G401.6 (cell line): Measurements from ENCODE around the gene PCDHGB3.
A peak's percentile ranks its signal among the peaks of the same experiment; 100 is the strongest.
"Not testable (repeated sequence)": the region's sequence is repeated elsewhere in the genome, so short reads cannot be mapped to it uniquely, and the experiment has no call there.

Experiments used
- FAIRE-seq: peaks from 2 replicates; lab custom pipeline; 2012; peaks lifted over from hg19 to GRCh38; lab: Jason Lieb, UNC

PCDHGB3 gene

DNA sequence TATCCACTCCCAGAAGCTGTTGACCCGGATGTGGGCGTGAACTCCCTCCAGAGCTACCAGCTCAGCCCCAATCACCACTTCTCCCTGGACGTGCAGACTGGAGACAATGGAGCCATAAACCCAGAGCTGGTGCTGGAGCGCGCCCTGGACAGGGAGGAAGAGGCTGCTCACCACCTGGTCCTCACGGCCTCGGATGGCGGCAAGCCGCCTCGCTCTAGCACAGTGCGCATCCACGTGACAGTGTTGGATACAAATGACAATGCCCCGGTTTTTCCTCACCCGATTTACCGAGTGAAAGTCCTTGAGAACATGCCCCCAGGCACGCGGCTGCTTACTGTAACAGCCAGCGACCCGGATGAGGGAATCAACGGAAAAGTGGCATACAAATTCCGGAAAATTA lies 23.2 kb downstream of the PCDHGB3 start:
- no peak for FAIRE-seq

DNA sequence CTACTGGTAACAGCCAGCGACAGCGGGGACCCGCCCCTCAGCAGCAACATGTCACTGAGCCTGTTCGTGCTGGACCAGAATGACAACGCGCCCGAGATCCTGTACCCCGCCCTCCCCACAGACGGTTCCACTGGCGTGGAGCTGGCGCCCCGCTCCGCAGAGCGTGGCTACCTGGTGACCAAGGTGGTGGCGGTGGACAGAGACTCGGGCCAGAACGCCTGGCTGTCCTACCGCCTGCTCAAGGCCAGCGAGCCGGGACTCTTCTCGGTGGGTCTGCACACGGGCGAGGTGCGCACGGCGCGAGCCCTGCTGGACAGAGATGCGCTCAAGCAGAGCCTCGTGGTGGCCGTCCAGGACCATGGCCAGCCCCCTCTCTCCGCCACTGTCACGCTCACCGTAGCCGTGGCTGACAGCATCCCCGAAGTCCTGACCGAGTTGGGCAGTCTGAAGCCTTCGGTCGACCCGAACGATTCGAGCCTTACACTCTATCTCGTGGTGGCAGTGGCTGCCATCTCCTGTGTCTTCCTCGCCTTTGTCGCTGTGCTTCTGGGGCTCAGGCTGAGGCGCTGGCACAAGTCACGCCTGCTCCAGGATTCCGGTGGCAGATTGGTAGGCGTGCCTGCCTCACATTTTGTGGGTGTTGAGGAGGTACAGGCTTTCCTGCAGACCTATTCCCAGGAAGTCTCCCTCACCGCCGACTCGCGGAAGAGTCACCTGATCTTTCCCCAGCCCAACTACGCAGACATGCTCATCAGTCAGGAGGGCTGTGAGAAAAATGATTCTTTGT lies 24.6 kb downstream of the PCDHGB3 start:
- FAIRE-seq, result not testable (repeated sequence)

DNA sequence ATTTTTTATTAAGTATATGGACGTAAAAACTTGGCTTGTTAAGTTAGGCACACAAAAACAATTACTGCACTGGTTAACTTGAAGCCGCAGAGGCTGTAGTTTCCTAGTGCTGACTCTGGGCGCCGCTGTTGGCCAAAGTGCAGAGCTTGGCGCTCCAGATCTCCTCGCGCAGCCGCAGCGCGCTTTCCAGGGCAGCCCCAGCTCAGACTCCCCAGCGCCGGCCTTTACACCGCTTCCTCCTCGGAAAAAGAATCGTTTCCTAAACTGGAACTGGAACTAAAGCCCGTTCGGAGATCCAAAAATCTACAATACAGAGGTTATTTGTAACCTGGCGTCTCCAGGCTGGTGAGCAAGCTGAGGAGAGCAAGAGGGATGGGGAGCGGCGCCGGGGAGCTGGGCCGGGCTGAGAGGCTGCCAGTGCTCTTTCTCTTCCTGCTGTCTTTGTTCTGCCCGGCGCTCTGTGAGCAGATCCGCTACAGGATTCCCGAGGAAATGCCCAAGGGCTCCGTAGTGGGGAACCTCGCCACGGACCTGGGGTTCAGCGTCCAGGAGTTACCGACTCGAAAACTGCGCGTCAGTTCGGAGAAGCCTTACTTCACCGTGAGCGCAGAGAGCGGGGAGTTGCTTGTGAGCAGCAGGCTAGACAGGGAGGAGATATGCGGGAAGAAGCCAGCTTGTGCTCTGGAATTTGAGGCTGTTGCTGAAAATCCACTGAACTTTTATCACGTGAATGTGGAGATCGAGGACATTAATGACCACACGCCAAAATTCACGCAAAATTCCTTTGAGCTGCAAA lies 27.9 kb downstream of the PCDHGB3 start, which contains the start of gene PCDHGB5:
Gene PCDHGB5, plus strand, starts transcription at position 192 of the 796 bp plus-strand sequence. Its CDS starts 181 bp downstream, at position 373.
- not testable (repeated sequence) for FAIRE-seq

DNA sequence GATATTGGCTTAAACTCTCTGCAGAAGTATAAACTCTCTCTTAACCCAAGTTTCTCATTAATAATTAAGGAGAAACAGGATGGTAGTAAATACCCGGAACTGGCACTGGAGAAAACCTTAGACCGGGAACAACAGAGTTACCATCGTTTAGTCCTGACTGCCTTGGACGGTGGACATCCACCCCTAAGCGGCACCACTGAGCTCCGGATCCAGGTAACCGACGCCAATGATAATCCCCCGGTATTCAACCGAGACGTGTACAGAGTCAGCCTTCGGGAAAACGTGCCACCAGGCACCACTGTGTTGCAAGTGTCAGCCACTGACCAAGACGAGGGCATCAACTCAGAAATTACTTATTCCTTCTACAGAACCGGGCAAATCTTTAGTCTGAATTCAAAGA lies 28.6 kb downstream of the PCDHGB3 start:
- no peak for FAIRE-seq

DNA sequence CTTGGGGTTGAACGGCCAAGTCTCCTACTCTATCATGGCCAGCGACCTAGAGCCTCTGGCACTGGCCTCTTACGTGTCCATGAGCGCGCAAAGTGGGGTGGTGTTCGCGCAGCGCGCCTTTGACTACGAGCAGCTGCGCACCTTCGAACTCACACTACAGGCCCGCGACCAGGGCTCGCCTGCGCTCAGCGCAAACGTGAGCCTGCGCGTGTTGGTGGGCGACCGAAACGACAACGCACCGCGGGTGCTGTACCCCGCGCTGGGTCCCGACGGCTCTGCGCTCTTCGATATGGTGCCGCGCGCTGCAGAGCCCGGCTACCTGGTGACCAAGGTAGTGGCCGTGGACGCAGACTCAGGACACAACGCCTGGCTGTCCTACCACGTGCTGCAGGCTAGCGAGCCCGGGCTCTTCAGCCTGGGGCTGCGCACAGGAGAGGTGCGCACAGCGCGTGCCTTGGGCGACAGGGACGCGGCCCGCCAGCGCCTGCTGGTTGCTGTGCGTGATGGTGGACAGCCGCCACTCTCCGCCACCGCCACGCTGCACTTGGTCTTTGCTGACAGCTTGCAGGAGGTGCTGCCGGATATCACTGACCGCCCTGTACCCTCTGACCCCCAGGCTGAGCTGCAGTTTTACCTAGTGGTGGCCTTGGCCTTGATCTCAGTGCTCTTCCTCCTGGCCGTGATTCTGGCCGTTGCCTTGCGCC lies 29.7 kb downstream of the PCDHGB3 start:
- FAIRE-seq, result no peak

DNA sequence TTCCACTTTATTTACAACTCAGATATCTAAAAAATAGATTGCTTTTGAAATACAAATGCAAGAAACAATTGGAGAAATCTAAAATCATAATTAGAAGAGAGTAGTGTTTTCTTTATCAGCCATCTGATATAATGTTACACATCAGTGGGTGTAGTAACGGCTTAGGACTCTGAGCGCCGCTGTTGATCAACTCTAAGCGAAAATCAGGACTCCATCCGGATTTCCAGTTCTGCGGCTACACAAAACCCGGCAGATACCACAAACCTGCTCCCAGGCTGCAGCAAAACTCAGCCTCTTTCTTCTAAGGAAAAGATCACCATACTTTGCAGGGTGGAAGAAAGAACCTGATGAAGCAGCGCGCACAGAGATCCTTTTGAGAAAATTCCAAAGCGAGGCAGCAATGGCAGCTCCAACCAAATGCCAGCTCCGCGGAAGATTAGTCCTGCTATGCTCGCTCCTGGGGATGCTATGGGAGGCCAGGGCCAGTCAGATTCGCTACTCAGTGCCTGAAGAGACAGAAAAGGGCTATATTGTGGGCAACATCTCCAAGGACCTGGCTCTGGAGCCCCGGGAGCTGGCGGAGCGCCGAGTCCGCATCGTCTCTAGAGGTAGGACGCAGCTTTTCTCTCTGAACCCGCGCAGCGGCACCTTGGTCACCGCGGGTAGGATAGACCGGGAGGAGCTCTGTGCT lies 32.7 kb downstream of the PCDHGB3 start, which contains the start of gene PCDHGA9:
Gene PCDHGA9, plus strand, starts transcription at position 226 of the 691 bp plus-strand sequence. Its CDS starts 175 bp downstream, at position 401.
- peak; percentile 60 for FAIRE-seq

DNA sequence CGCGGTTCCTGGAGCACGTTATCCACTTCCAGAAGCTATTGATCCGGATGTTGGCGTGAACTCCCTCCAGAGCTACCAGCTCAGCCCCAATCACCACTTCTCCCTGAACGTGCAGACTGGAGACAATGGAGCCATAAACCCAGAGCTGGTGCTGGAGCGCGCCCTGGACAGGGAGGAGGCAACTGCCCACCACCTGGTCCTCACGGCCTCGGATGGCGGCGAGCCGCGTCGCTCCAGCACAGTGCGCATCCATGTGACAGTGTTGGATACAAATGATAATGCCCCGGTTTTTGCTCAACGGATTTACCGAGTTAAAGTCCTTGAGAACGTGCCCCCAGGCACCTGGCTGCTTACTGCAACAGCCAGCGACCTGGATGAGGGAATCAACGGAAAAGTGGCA lies 33.3 kb downstream of the PCDHGB3 start:
- FAIRE-seq, result no peak

DNA sequence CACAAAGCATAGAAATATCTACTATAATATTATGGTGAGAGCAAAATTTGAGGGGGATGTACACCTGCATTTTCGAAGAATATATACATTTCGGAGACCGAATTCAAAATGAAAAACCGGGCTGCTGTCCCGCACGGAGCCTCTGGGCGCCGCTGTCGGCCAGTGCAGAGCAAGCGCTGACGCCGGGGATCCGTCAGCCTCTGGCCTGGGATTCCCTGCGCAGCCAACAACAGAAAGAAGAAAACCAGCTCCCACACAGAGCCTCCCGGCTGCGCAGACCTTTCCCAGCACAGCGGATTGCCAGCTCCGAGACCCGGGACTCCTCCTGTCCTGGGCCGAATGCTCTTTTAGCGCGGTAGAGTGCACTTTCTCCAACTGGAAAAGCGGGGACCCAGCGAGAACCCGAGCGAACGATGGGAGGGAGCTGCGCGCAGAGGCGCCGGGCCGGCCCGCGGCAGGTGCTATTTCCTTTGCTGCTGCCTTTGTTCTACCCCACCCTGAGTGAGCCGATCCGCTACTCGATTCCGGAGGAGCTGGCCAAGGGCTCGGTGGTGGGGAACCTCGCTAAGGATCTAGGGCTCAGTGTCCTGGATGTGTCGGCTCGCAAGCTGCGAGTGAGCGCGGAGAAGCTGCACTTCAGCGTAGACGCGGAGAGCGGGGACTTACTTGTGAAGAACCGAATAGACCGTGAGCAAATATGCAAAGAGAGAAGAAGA lies 37.9 kb downstream of the PCDHGB3 start, which contains the start of gene PCDHGB6:
Gene PCDHGB6, plus strand, starts transcription at position 232 of the 716 bp plus-strand sequence. Its CDS starts 182 bp downstream, at position 414.
- not testable (repeated sequence) for FAIRE-seq

DNA sequence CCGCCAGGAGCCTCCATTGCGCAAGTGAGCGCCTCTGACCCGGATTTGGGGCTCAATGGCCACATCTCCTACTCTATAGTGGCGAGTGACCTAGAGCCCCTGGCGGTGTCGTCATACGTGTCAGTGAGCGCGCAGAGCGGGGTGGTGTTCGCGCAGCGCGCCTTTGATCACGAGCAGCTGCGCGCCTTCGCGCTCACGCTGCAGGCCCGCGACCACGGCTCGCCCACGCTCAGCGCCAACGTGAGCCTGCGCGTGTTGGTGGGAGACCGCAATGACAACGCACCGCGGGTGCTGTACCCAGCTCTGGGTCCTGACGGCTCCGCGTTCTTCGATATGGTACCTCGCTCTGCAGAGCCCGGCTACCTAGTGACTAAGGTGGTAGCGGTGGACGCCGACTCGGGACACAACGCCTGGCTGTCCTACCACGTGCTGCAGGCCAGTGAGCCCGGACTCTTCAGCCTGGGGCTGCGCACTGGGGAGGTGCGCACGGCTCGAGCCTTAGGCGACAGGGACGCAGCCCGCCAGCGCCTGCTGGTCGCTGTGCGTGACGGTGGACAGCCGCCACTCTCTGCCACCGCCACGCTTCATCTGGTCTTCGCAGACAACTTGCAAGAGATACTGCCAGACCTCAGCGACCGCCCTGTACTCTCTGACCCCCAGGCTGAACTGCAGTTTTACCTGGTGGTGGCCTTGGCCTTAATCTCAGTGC lies 39.7 kb downstream of the PCDHGB3 start:
- FAIRE-seq, result no peak

DNA sequence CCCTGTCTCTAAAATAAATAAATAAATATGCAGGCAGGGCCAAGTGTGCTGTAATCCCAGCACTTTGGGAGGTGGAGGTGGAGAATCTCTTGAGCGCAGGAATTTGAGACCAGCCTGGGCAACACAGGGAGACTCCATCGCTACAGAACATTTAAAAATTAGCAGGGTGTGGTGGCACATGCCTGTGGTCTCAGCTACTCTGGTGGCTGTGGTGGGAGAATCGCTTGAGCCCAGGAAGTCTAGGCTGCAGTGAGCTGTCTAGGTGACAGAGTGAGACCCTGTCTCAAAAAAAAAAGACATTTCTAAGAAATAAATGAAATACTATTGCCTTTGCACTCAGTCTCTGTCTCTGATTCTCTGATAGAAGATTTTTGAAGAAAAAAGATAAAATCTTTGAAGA lies 41.5 kb downstream of the PCDHGB3 start:
- FAIRE-seq, result no peak

DNA sequence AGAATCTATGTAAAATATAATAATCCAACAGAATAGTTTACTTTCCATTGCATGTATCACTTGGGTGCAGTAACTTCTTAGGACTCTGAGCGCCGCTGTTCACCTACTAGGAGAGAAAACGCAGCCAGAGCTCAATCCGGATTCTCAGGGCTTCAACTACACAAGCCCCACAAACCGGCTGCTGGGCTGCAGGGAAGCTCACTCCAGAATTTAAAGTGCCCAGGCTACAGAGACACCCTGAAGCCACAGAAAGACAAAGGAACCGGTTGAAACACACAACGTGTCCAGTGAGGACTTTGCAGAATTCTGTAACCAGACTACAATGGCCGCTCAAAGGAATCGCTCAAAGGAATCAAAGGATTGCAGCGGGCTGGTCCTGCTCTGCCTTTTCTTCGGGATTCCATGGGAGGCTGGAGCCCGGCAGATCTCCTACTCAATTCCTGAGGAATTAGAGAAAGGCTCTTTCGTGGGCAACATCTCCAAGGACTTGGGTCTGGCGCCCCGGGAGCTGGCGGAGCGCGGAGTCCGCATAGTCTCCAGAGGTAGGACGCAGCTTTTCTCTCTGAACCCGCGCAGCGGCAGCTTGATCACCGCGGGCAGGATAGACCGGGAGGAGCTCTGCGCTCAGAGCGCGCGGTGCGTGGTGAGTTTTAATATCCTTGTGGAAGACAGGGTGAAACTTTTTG lies 43.0 kb downstream of the PCDHGB3 start, which contains the start of gene PCDHGA10:
Gene PCDHGA10, plus strand, starts transcription at position 134 of the 686 bp plus-strand sequence. Its CDS starts 189 bp downstream, at position 323.
- peak; percentile 90 for FAIRE-seq

DNA sequence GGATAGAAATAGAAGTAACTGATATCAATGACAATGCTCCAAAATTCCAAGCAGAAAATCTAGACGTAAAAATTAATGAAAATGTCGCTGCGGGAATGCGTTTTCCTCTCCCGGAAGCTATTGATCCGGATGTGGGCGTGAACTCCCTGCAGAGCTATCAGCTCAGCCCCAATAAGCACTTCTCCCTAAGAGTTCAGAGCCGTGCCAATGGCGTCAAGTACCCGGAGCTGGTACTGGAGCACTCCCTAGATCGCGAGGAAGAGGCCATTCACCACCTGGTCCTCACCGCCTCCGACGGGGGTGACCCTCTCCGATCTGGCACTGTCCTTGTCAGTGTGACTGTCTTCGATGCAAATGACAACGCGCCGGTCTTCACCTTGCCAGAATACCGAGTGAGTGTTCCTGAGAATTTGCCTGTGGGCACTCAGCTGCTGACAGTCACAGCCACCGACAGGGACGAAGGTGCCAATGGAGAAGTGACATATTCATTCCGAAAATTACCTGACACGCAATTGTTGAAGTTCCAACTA lies 43.6 kb downstream of the PCDHGB3 start:
- FAIRE-seq, result no peak

DNA sequence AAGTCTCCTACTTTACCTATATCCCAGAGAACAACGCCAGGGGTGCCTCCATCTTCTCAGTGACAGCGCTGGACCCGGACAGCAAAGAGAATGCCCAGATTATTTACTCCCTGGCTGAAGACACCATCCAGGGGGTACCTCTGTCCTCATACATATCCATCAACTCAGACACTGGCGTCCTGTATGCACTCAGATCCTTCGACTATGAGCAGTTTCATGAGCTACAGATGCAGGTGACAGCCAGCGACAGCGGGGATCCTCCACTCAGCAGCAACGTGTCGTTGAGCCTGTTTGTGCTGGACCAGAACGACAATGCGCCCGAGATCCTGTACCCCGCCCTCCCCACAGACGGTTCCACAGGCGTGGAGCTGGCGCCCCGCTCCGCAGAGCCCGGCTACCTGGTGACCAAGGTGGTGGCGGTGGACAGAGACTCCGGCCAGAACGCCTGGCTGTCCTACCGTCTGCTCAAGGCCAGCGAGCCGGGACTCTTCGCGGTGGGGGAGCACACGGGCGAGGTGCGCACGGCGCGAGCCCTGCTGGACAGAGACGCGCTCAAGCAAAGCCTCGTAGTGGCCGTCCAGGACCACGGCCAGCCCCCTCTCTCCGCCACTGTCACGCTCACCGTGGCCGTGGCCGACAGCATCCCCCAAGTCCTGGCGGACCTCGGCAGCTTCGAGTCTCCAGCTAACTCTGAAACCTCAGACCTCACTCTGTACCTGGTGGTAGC lies 44.7 kb downstream of the PCDHGB3 start:
- FAIRE-seq, result not testable (repeated sequence)

DNA sequence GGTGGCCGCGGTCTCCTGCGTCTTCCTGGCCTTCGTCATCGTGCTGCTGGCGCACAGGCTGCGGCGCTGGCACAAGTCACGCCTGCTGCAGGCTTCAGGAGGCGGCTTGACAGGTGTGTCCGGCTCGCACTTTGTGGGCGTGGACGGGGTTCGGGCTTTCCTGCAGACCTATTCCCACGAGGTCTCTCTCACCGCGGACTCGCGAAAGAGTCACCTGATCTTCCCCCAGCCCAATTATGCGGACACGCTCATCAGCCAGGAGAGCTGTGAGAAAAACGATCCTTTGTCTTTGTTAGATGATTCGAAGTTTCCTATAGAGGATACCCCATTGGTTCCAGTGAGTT lies 45.2 kb downstream of the PCDHGB3 start:
- not testable (repeated sequence) for FAIRE-seq

DNA sequence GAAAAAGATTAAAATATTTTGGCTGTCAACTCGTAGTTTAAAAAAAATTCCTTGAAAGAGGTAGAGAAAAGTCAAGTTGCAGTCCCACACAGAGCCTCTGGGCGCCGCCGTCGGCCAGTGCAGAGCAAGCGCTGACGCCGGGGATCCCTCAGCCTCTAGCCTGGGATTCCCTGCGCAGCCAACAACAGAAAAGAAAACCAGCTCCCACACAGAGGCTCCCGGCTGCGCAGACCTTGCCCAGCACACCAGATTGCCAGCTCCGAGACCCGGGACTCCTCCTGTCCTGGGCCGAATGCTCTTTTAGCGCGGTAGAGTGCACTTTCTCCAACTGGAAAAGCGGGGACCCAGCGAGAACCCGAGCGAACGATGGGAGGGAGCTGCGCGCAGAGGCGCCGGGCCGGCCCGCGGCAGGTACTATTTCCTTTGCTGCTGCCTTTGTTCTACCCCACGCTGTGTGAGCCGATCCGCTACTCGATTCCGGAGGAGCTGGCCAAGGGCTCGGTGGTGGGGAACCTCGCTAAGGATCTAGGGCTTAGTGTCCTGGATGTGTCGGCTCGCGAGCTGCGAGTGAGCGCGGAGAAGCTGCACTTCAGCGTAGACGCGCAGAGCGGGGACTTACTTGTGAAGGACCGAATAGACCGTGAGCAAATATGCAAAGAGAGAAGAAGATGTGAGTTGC lies 47.6 kb downstream of the PCDHGB3 start, which contains the start of gene PCDHGB7:
Gene PCDHGB7, plus strand, starts transcription at position 184 of the 679 bp plus-strand sequence. Its CDS starts 183 bp downstream, at position 367.
- FAIRE-seq, result peak; percentile 81

DNA sequence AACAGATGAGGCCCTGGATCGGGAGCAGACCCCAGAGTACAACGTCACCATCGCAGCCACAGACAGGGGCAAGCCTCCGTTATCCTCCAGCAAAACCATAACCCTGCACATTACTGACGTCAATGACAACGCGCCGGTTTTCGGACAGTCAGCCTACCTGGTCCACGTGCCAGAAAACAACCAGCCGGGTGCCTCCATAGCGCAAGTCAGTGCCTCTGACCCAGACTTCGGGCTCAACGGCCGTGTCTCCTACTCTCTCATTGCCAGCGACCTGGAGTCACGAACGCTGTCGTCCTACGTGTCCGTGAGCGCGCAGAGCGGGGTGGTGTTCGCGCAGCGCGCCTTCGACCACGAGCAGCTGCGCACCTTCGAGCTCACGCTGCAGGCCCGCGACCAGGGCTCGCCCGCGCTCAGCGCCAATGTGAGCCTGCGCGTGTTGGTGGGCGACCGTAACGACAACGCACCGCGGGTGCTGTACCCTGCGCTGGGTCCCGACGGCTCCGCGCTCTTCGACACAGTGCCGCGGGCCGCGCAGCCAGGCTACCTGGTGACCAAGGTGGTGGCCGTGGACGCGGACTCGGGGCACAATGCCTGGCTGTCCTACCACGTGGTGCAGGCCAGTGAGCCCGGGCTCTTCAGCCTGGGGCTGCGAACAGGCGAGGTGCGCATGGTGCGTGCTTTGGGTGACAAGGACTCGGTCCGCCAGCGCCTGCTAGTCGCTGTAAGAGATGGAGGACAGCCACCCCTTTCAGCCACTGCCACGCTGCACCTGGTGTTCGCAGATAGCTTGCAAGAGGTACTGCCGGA lies 49.2 kb downstream of the PCDHGB3 start:
- FAIRE-seq, result no peak

DNA sequence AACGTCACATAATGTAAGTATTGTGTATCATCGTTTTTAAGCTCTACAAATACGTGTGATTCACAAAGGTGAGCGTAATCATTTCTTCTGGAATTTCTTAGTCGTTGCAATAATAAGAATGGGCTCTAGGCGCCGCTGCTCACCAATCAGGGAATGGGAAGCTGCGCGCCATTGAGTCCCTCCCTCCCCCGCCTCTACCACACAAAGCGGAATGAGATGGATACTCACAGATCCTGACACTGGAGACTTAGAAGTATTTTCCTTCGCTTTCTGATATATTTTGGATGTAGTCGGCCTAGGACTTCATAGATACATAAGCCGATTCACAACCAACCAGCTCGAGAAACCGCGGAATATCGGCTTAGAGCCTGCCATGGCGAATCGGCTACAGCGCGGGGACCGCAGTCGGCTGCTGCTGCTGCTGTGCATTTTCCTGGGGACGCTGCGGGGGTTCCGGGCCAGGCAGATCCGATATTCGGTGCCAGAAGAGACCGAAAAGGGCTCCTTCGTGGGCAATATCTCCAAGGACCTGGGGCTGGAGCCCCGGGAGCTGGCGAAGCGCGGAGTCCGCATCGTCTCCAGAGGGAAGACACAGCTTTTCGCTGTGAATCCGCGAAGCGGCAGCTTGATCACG lies 50.9 kb downstream of the PCDHGB3 start, which contains the start of gene PCDHGA11:
Gene PCDHGA11, plus strand, starts transcription at position 197 of the 634 bp plus-strand sequence. Its CDS starts 177 bp downstream, at position 374.
- FAIRE-seq, result no peak
